GM06990 (cell line): ENCODE measurements around the gene HPS1.

Source experiments
- DNase-seq: peaks from one replicate; pipeline ENCODE4 v3.0.0-alpha.2; 2011; ENCODE audit not compliant: insufficient read length; ENCODE audit errors: extremely low read depth
- H3K27me3 ChIP-seq: replicated peaks from 2 replicates; pipeline ENCODE4 v1.6.0; 2011; ENCODE audit warnings: low read length; ENCODE audit not compliant: control insufficient read depth, insufficient read depth
- H3K36me3 ChIP-seq: 2 replicates; pipeline ENCODE4 v1.5.1; 2011; ENCODE audit warnings: low read length; ENCODE audit not compliant: control insufficient read depth, insufficient read depth
- H3K4me3 ChIP-seq: replicated peaks from 2 replicates; pipeline ENCODE4 v1.5.1; 2011; ENCODE audit warnings: low read depth, mild to moderate bottlenecking, control low read depth, low read length
- CTCF ChIP-seq: IDR thresholded peaks from 2 replicates; pipeline ENCODE4 v1.5.1; 2011; ENCODE audit warnings: low read length, control low read depth, mild to moderate bottlenecking, inconsistent platforms; ENCODE audit not compliant: insufficient read depth, poor library complexity, severe bottlenecking

Gene HPS1

GRCh38 chr10:98380493-98381339 lies 66.0 kb downstream of the HPS1 start:
- Histone ChIP-seq H3K27me3 (no peaks in the 10 kb centered on the region), H3K36me3 (no peaks in the 10 kb centered on the region; the same call in none of the 2 replicates), H3K4me3 (no peak overlapping the region)
- DNase-seq, result no peak
- TF ChIP-seq CTCF, result no peak

GRCh38 chr10:98378722-98379121 lies 68.0 kb downstream of the HPS1 start:
- no peaks in the 10 kb centered on the region; the same call in 1 of the 2 replicates for H3K36me3 ChIP-seq
- no peak for TF ChIP-seq CTCF
- no peak for DNase-seq
- H3K4me3 ChIP-seq, result no peak overlapping the region
- H3K27me3 ChIP-seq, result no peaks in the 10 kb centered on the region; the same call in 1 of the 2 replicates

- no peak overlapping the region for H3K4me3 ChIP-seq
- H3K36me3 ChIP-seq, result no peaks in the 10 kb centered on the region; the same call in 1 of the 2 replicates
- H3K27me3 ChIP-seq, result no peaks in the 10 kb centered on the region; the same call in 1 of the 2 replicates
- no peak for TF ChIP-seq CTCF
- DNase-seq, result no peak
Observed at GRCh38 chr10:98377536-98377935, 69.2 kb downstream of the HPS1 start.

GRCh38 chr10:98377001-98377400 lies 69.7 kb downstream of the HPS1 start:
- H3K27me3 ChIP-seq, result no peaks in the 10 kb centered on the region; the same call in 1 of the 2 replicates
- H3K4me3 ChIP-seq, result no peak overlapping the region
- H3K36me3 ChIP-seq, result no peaks in the 10 kb centered on the region
- TF ChIP-seq CTCF, result no peak
- no peak for DNase-seq

- TF ChIP-seq CTCF, result no peak
- Histone ChIP-seq H3K27me3 (no peaks in the 10 kb centered on the region; the same call in 1 of the 2 replicates), H3K4me3 (no peak overlapping the region), H3K36me3 (no peaks in the 10 kb centered on the region)
- DNase-seq, result no peak
Observed at GRCh38 chr10:98376485-98376884, 70.2 kb downstream of the HPS1 start.
